Parathyroid adenoma (tissue), 2 donors: ENCODE measurements around the gene ANO4.

Source experiments
- H2AFZ ChIP-seq: fragments of 300-600 bp; sonication (generic); one replicate; pipeline ENCODE4 v1.7.0; 2017; ENCODE audit warnings: antibody characterized with exemption, mild to moderate bottlenecking
- H3K27ac ChIP-seq: fragments of 300-600 bp; sonication (generic); one replicate; pipeline ENCODE4 v1.7.0; 2017
- H3K27me3 ChIP-seq: fragments of 300-600 bp; sonication (generic); one replicate; pipeline ENCODE4 v1.7.0; 2017; ENCODE audit warnings: low read length; ENCODE audit not compliant: control insufficient read depth, insufficient read depth
- H3K36me3 ChIP-seq: fragments of 300-600 bp; sonication (generic); one replicate; pipeline ENCODE4 v1.7.0; 2017; ENCODE audit warnings: low read length; ENCODE audit not compliant: control insufficient read depth, insufficient read depth
- H3K4me1 ChIP-seq: fragments of 300-600 bp; sonication (generic); one replicate; pipeline ENCODE4 v1.7.0; 2017; ENCODE audit warnings: control low read depth
- H3K4me2 ChIP-seq: fragments of 300-600 bp; sonication (generic); one replicate; pipeline ENCODE4 v1.7.0; 2017; ENCODE audit warnings: low read length
- H3K4me3 ChIP-seq: fragments of 300-600 bp; sonication (generic); one replicate; pipeline ENCODE4 v1.7.0; 2017; ENCODE audit warnings: low read depth, low read length
- H3K79me2 ChIP-seq: fragments of 300-600 bp; sonication (generic); one replicate; pipeline ENCODE4 v1.7.0; 2017; ENCODE audit warnings: control low read depth
- H3K9ac ChIP-seq: fragments of 300-600 bp; sonication (generic); one replicate; pipeline ENCODE4 v1.7.0; 2017; ENCODE audit warnings: mild to moderate bottlenecking
- H3K9me3 ChIP-seq: fragments of 300-600 bp; sonication (generic); one replicate; pipeline ENCODE4 v1.7.0; 2017; ENCODE audit warnings: low read length; ENCODE audit not compliant: control insufficient read depth
- TF ChIP-seq, protein P1 (sequence below): fragments of 300-600 bp; sonication (generic); IDR thresholded peaks from one replicate; pipeline ENCODE4 v1.7.0; 2017; ENCODE audit warnings: antibody characterized with exemption, mild to moderate bottlenecking
- donor health status: primary hyperparathyroidism.

ANO4 gene

DNA sequence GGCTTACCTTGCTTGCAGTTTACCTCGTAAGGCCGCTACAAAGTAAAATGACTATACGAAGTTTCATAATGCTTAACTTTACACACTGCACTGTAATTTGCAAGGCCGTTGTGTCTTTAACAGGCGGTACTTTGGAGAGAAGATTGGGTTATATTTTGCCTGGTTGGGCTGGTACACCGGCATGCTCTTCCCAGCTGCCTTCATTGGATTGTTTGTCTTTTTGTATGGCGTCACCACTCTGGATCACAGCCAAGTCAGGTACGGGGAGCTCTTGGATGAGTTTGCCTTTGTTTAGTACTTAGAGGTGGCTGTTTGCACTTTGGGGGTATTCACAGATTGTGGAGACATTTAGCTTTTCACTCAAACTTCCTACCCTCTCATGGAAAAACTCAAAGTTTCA is 247.6 kb downstream of the ANO4 start:
- H3K36me3 ChIP-seq = no peaks in the 10 kb centered on the region
- no peak overlapping the region for H2AFZ ChIP-seq
- H3K9ac ChIP-seq = no peak overlapping the region
- no peak overlapping the region for H3K4me3 ChIP-seq
- H3K27ac ChIP-seq = no peak overlapping the region
- no peaks in the 10 kb centered on the region for H3K9me3 ChIP-seq
- no peaks in the 10 kb centered on the region for H3K4me1 ChIP-seq
- no peaks in the 10 kb centered on the region for H3K27me3 ChIP-seq
- TF ChIP-seq, protein P1, sequence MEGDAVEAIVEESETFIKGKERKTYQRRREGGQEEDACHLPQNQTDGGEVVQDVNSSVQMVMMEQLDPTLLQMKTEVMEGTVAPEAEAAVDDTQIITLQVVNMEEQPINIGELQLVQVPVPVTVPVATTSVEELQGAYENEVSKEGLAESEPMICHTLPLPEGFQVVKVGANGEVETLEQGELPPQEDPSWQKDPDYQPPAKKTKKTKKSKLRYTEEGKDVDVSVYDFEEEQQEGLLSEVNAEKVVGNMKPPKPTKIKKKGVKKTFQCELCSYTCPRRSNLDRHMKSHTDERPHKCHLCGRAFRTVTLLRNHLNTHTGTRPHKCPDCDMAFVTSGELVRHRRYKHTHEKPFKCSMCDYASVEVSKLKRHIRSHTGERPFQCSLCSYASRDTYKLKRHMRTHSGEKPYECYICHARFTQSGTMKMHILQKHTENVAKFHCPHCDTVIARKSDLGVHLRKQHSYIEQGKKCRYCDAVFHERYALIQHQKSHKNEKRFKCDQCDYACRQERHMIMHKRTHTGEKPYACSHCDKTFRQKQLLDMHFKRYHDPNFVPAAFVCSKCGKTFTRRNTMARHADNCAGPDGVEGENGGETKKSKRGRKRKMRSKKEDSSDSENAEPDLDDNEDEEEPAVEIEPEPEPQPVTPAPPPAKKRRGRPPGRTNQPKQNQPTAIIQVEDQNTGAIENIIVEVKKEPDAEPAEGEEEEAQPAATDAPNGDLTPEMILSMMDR = no peak
- H3K4me2 ChIP-seq = no peak overlapping the region
- H3K79me2 ChIP-seq = no peaks in the 10 kb centered on the region

DNA sequence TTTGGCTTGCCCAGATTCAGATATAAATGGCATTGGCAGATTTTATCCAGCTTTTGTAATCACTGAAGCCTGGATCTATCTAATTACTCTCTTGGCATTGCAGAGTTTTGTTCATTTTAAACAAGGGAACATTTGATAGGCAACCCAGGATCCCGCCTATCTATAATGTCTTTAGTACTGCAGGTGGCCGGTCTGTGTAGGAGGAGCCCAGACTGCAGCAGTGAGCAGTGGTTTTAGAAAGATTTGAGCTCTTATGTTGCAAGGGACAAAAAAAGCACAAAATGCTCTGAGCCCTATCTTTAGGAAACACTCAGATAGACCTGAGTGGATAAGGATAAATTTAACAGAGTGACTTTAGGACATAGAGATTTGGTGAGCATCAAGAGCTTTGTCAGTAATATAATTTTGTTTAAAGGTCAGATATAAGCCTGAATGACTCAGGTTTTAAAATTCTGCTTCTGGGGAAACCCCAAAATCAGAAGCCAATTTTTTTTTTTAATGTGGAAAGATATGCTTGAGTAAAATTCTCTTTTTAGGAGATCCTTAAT is 250.0 kb downstream of the ANO4 start:
- H3K27ac ChIP-seq = no peak overlapping the region
- no peak overlapping the region for H2AFZ ChIP-seq
- H3K4me2 ChIP-seq = no peak overlapping the region
- no peaks in the 10 kb centered on the region for H3K27me3 ChIP-seq
- TF ChIP-seq, protein P1 = no peak
- H3K9me3 ChIP-seq = no peaks in the 10 kb centered on the region
- no peaks in the 10 kb centered on the region for H3K4me1 ChIP-seq
- no peak overlapping the region for H3K4me3 ChIP-seq
- no peaks in the 10 kb centered on the region for H3K79me2 ChIP-seq
- H3K36me3 ChIP-seq = no peaks in the 10 kb centered on the region
- H3K9ac ChIP-seq = no peak overlapping the region

DNA sequence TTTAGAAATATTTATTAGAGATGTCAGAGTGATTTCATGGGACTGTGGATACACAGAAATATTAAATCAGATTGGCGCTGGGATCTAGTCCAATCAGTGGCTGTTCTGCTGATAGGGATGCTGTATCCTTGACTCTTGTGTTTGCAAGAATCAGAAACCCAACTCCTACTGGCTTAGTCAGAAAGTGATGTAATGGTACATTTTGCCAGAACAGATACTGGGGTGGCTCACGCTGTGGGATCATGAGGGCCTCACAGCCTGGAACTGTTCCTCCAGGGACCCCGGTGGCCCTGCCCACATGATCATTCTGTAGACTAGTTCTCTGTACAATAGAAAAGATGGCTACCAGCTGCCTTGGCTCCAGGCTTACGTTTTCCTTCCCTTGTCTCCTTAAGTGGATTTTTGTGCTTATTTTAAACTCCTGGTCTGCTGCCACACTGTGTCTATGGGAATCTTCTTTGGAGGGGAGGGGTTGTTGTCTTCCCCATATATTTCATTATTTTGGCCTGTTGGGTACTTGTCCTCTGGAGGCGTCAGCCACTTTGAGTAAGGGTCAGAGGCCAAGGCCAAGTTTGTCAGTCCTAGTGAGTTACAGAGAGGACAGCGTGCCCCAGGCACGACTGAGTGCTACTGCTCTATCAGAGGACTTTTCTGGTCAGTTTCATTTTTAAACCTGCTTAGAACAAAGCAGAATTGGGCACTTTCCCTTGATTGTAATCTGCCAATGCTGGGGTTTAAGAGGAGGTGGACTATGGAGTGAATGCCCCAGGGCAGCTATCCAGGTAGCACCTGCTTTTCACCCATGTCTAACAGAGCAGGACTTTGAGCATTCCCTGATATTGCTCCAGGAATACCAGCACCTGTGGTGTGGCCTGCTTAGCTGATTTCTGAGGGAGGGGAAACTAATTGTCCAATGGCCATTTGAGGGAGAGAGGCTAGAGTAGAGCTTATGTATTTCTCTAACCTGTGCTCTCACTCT is 251.2 kb downstream of the ANO4 start:
- H3K9ac ChIP-seq = no peak overlapping the region
- no peaks in the 10 kb centered on the region for H3K9me3 ChIP-seq
- TF ChIP-seq, protein P1 = no peak
- no peaks in the 10 kb centered on the region for H3K79me2 ChIP-seq
- H3K4me3 ChIP-seq = no peak overlapping the region
- no peak overlapping the region for H2AFZ ChIP-seq
- H3K4me2 ChIP-seq = no peak overlapping the region
- H3K36me3 ChIP-seq = no peaks in the 10 kb centered on the region
- no peak overlapping the region for H3K27ac ChIP-seq
- no peaks in the 10 kb centered on the region for H3K4me1 ChIP-seq
- no peaks in the 10 kb centered on the region for H3K27me3 ChIP-seq

DNA sequence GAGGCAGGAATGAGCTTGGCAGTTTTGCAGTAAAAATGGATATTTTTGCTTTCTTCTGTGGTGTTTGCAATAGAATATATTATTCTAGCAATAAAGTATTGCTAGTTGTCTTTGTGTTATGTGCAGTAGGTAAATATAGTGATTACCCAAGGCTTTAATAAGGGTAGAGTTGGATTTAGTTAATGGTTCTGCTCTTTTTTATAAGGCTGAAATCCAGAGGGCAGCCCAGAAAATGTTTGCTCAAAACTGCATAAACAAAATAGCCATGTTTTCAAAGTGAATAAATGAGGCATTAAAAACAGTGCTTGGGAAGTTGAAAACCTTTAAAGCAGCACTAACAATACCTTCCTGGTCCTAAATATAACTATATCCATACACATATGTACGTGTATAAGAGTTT is 253.1 kb downstream of the ANO4 start:
- no peaks in the 10 kb centered on the region for H3K36me3 ChIP-seq
- H3K79me2 ChIP-seq = no peaks in the 10 kb centered on the region
- no peaks in the 10 kb centered on the region for H3K27me3 ChIP-seq
- H3K9ac ChIP-seq = no peak overlapping the region
- no peaks in the 10 kb centered on the region for H3K4me1 ChIP-seq
- H3K4me3 ChIP-seq = no peak overlapping the region
- no peak overlapping the region for H3K27ac ChIP-seq
- H2AFZ ChIP-seq = no peak overlapping the region
- TF ChIP-seq, protein P1 = no peak
- H3K4me2 ChIP-seq = no peak overlapping the region
- H3K9me3 ChIP-seq = no peaks in the 10 kb centered on the region
